Skeletal muscle tissue (tissue), 4 donors: ENCODE measurements around the gene CDKN1A. TPM values are rescaled to one million over a fixed set of nuclear protein-coding genes. Genes with fewer than 3 reads are reported as not detected.
A peak's percentile ranks its signal among the peaks of the same experiment; 100 is the strongest.

Experiments used
- H3K27ac ChIP-seq: one replicate; pipeline ENCODE4 v1.7.0; 2013; ENCODE audit warnings: mild to moderate bottlenecking, low read depth, low read length, inconsistent platforms
- H3K27me3 ChIP-seq, 3 donors: one replicate each; pipeline ENCODE4 v1.7.0; 2013; ENCODE audit warnings: low read length in 3 of 3; ENCODE audit not compliant: control insufficient read depth in 3 of 3, insufficient read depth in 3 of 3
- H3K36me3 ChIP-seq, 3 donors: one replicate each; pipeline ENCODE4 v1.7.0; 2013; ENCODE audit warnings: low read length in 3 of 3; ENCODE audit not compliant: control insufficient read depth in 3 of 3, insufficient read depth in 3 of 3
- H3K4me1 ChIP-seq, 3 donors: one replicate each; pipeline ENCODE4 v1.7.0; 2013; ENCODE audit warnings: low read length in 3 of 3, mild to moderate bottlenecking in 3 of 3; ENCODE audit not compliant: control insufficient read depth in 3 of 3, insufficient read depth in 3 of 3
- H3K4me3 ChIP-seq, 3 donors: one replicate each; pipeline ENCODE4 v1.7.0; 2013; ENCODE audit warnings: low read length in 3 of 3
- H3K9ac ChIP-seq, 3 donors: one replicate each; pipeline ENCODE4 v1.7.0; 2013; ENCODE audit warnings: low read length in 3 of 3, mild to moderate bottlenecking in 3 of 3, moderate library complexity in 2 of 3, low read depth in 1 of 3
- H3K9me3 ChIP-seq, 3 donors: one replicate each; pipeline ENCODE4 v1.7.0; 2013; ENCODE audit warnings: low read length in 3 of 3; ENCODE audit not compliant: control insufficient read depth in 3 of 3
- total RNA-seq: library from RNA; depleted of rRNA; stranded (reverse); fragments of >200 nt; gene quantifications from one replicate; pipeline ENCODE4 v1.2.3, GENCODE V29; 2014
- donor health status: Osteomylitis.

CDKN1A gene
- total RNA-seq, 1 donor from 2014 or later = 62.1 TPM

GRCh38 chr6:36655085-36655724 lies 23.3 kb upstream of the CDKN1A start:
- H3K4me1 ChIP-seq = peaks cover 0 to 3% (median 0%) of the 10 kb centered on the region in 3 donors
- H3K4me3 ChIP-seq = no peak overlapping the region
- H3K36me3 ChIP-seq = no peaks in the 10 kb centered on the region
- no peaks in the 10 kb centered on the region for H3K9me3 ChIP-seq
- H3K27ac ChIP-seq = no peak overlapping the region
- no peak overlapping the region for H3K9ac ChIP-seq
- peaks cover 0 to 2% (median 0%) of the 10 kb centered on the region in 3 donors for H3K27me3 ChIP-seq

- Histone ChIP-seq H3K27ac (no peak overlapping the region), H3K4me3 (no peak overlapping the region), H3K9ac (no peak overlapping the region), H3K4me1 (peaks cover 4 to 7% (median 5%) of the 10 kb centered on the region in 3 donors), H3K36me3 (no peaks in the 10 kb centered on the region), H3K9me3 (no peaks in the 10 kb centered on the region), H3K27me3 (peaks cover 0 to 2% (median 2%) of the 10 kb centered on the region in 3 donors)
These were observed 22.1 kb upstream of the CDKN1A start for GRCh38 chr6:36656441-36656840.

- H3K9me3 ChIP-seq = no peaks in the 10 kb centered on the region
- no peaks in the 10 kb centered on the region for H3K36me3 ChIP-seq
- H3K4me1 ChIP-seq = peaks cover 4 to 8% (median 5%) of the 10 kb centered on the region in 3 donors
- H3K27me3 ChIP-seq = peaks cover 0 to 2% (median 2%) of the 10 kb centered on the region in 3 donors
- no peak overlapping the region for H3K27ac ChIP-seq
- no peak overlapping the region for H3K9ac ChIP-seq
- no peak overlapping the region for H3K4me3 ChIP-seq
These were observed 21.2 kb upstream of the CDKN1A start for GRCh38 chr6:36657271-36657670.

GRCh38 chr6:36657942-36658544 lies 20.5 kb upstream of the CDKN1A start:
- Histone ChIP-seq H3K4me3 (no peak overlapping the region), H3K27ac (no peak overlapping the region), H3K9ac (no peak overlapping the region), H3K9me3 (no peaks in the 10 kb centered on the region), H3K36me3 (no peaks in the 10 kb centered on the region), H3K27me3 (peaks cover 0 to 2% (median 2%) of the 10 kb centered on the region in 3 donors), H3K4me1 (peaks cover 4 to 13% (median 5%) of the 10 kb centered on the region in 3 donors)

- peaks cover 0 to 2% (median 2%) of the 10 kb centered on the region in 3 donors for H3K27me3 ChIP-seq
- H3K9ac ChIP-seq = no peak overlapping the region
- H3K36me3 ChIP-seq = no peaks in the 10 kb centered on the region
- no peak overlapping the region for H3K4me3 ChIP-seq
- H3K9me3 ChIP-seq = no peaks in the 10 kb centered on the region
- H3K27ac ChIP-seq = no peak overlapping the region
- H3K4me1 ChIP-seq = peaks cover 4 to 17% (median 5%) of the 10 kb centered on the region in 3 donors
These were observed 19.2 kb upstream of the CDKN1A start for GRCh38 chr6:36659271-36659670.

- Histone ChIP-seq H3K36me3 (no peaks in the 10 kb centered on the region), H3K27me3 (peaks cover 0 to 2% (median 0%) of the 10 kb centered on the region in 3 donors), H3K9me3 (no peaks in the 10 kb centered on the region), H3K4me3 (peak overlapping the region; percentile 45 to 59 (median 59)), H3K27ac (no peak overlapping the region), H3K4me1 (peaks cover 4 to 17% (median 5%) of the 10 kb centered on the region in 3 donors), H3K9ac (no peak overlapping the region)
These were observed 17.6 kb upstream of the CDKN1A start for GRCh38 chr6:36660771-36661471.

GRCh38 chr6:36662380-36662779 lies 16.1 kb upstream of the CDKN1A start:
- peaks cover 14 to 30% (median 15%) of the 10 kb centered on the region in 3 donors for H3K4me1 ChIP-seq
- no peak overlapping the region for H3K9ac ChIP-seq
- no peak overlapping the region for H3K4me3 ChIP-seq
- no peaks in the 10 kb centered on the region for H3K36me3 ChIP-seq
- no peak overlapping the region for H3K27ac ChIP-seq
- no peaks in the 10 kb centered on the region for H3K9me3 ChIP-seq
- H3K27me3 ChIP-seq = peaks cover 0 to 2% (median 0%) of the 10 kb centered on the region in 3 donors

- Histone ChIP-seq H3K27ac (no peak overlapping the region), H3K4me1 (peaks cover 14 to 33% (median 17%) of the 10 kb centered on the region in 3 donors), H3K27me3 (peaks cover 0 to 2% (median 0%) of the 10 kb centered on the region in 3 donors), H3K9me3 (no peaks in the 10 kb centered on the region), H3K4me3 (no peak overlapping the region), H3K36me3 (no peaks in the 10 kb centered on the region), H3K9ac (no peak overlapping the region)
These were observed 15.7 kb upstream of the CDKN1A start for GRCh38 chr6:36662827-36663256.

- Histone ChIP-seq H3K36me3 (no peaks in the 10 kb centered on the region), H3K9me3 (no peaks in the 10 kb centered on the region), H3K27ac (no peak overlapping the region), H3K4me1 (peaks cover 14 to 42% (median 18%) of the 10 kb centered on the region in 3 donors), H3K27me3 (peaks cover 0 to 2% (median 0%) of the 10 kb centered on the region in 3 donors), H3K9ac (no peak overlapping the region), H3K4me3 (no peak overlapping the region)
These were observed 14.7 kb upstream of the CDKN1A start for GRCh38 chr6:36663504-36664446.
